HG02840 (cell line): ENCODE data around the gene HMGA1.
"Not testable (repeated sequence)": the region's sequence is repeated elsewhere in the genome, so short reads cannot be mapped to it uniquely, and the experiment has no call there.

ENCODE experiments used
- ATAC-seq: cut with Tn5 transposase; IDR thresholded peaks from one replicate; pipeline ENCODE4 v1.9.1; 2021; ENCODE audit warnings: mild to moderate bottlenecking, moderate library complexity, moderate number of reproducible peaks; ENCODE audit not compliant: unreplicated experiment, low FRiP score

The HMGA1 gene

GRCh38 chr6:34239500-34239825 lies 2.8 kb downstream of the HMGA1 start:
- no peak for ATAC-seq

GRCh38 chr6:34239893-34240292 lies 3.2 kb downstream of the HMGA1 start:
- ATAC-seq, result no peak

- ATAC-seq, result no peak
Measured at GRCh38 chr6:34240329-34241248, 3.9 kb downstream of the HMGA1 start.

DNA sequence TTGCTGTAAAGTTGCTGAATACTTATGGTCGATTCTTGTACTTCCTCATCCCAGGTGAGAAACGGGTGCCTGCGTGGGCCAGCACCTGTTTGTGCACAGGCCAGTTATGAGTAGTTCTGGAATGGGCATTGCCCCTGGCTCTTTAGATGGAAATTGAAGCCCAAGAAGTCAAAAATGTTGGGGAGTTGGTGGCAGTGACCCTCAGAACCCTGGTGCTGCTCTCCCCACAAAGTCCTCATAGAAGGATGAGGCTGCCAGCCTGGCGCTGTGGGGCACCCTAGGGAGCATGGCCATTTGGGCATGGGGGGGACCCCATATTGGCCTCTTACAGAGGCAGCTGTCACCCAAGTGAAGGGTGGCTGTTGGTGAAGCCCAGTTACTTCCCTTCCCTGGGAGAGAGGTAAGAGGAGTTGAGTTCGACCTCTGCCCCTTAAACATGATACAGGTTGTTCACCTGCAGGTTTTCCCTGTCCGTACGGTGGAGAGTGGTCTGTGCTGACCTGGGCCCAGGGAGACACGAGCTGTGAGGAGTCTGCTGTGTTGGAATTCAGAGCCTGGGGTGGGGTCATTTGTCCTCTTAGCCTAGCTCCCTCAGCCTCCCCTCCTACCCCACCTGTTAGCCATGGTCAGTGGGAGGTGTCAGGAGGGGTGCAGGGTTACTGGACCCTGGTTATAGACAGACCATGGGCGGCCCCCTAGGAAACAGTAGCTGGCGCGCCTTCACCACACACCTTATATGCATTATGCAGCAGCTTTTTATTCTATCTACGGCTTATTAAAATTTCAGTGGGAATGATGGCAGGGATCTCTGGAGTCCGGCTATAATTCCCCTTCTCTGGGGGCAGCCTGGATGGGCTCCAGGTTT lies 4.9 kb downstream of the HMGA1 start:
- no peak for ATAC-seq

GRCh38 chr6:34242252-34243130 lies 5.8 kb downstream of the HMGA1 start:
- no peak for ATAC-seq

DNA sequence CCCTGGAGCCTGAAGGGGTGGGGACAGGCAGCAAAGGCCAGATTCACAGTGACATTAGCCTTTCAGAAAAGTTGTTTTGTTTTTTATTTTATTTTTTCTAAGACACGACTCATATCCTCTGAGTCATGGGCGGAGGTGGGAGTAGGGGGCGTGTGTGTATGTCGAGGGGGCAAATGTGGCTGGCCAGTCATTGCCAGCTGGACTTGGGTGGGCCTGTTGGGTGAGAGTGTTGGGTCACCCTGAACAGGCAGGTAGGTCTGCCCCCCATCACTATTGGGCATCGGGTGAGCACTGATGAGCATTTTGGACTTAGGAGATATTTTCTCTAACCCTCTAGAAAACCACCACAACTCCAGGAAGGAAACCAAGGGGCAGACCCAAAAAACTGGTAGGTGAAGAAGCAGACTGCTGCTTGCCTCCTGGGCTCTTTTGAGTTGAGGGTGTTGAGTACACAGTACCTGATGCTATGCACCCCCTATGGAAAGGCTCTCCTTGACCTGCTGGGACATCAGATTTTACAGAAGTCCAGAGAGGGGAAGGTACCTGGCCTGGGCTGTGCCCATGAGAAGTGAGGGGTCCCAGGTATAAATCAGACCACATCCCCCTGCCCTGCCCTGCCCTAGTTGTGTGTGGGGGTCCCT lies 6.6 kb downstream of the HMGA1 start:
- no peak for ATAC-seq

DNA sequence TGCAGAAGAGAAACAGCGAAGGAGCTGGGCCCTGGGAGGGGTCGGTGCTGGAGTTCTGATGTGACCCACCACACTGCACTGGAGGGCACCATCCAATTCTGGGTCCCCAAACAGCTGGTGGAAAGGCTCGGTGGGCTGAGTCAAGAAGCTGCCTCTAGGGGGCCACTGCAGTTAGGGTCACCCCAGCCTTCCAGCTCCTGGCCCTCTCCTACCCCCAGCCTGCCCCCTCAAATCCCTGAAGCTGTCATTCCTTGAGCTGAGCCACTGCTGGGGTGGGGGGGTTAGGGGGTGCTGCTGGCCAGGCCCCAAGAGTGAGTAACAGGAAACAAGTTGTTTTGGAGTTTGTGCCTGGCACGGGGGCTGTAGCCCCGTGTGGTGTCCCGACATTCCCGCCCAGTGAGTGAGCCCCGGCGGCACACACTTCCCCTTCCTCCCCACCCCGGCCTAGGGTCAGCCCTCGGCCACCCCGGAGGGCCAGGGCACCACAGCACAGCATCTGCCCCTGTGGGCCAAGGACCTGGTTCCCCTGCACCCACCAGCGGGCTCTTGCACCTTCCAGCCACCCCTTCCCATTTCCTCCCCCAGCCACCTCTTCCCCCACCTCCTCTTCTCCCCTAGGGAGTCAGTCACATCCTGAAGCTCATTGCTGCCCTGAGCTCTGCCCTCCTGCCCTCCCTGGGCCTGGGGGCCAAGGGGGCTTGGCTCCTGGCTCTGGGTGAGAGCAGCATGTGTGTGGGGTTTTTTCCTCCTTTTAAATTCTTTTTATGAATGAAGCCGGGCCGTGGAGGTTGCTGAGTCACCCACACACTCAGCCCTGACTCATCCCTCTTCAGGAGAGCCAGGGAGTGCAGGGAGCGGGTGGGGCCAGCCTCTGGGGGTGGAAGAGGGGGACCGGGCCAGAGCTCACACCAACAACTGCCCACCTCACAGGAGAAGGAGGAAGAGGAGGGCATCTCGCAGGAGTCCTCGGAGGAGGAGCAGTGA lies 7.5 kb downstream of the HMGA1 start:
- no peak for ATAC-seq

GRCh38 chr6:34245032-34245760 lies 8.5 kb downstream of the HMGA1 start:
- ATAC-seq, result not testable (repeated sequence)

DNA sequence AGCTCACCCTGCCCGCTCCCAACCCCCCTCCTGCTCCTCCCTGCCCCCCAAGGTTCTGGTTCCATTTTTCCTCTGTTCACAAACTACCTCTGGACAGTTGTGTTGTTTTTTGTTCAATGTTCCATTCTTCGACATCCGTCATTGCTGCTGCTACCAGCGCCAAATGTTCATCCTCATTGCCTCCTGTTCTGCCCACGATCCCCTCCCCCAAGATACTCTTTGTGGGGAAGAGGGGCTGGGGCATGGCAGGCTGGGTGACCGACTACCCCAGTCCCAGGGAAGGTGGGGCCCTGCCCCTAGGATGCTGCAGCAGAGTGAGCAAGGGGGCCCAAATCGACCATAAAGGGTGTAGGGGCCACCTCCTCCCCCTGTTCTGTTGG lies 9.1 kb downstream of the HMGA1 start:
- ATAC-seq, result not testable (repeated sequence)

DNA sequence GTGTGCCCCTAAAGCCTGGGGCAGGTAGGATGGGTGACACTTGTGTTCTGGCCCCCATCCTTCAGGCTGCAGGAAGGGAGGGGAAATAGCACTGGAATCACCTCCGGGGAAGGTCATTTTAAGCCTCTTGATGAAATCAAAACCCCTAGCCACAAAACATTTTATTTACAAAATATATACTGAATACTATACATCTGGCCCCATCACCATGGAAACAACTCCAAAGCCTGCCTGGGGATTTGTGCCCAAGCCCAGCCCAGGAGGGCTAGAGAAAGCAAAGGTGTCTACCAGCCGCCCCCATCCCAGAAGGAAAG lies 9.5 kb downstream of the HMGA1 start:
- no peak for ATAC-seq

DNA sequence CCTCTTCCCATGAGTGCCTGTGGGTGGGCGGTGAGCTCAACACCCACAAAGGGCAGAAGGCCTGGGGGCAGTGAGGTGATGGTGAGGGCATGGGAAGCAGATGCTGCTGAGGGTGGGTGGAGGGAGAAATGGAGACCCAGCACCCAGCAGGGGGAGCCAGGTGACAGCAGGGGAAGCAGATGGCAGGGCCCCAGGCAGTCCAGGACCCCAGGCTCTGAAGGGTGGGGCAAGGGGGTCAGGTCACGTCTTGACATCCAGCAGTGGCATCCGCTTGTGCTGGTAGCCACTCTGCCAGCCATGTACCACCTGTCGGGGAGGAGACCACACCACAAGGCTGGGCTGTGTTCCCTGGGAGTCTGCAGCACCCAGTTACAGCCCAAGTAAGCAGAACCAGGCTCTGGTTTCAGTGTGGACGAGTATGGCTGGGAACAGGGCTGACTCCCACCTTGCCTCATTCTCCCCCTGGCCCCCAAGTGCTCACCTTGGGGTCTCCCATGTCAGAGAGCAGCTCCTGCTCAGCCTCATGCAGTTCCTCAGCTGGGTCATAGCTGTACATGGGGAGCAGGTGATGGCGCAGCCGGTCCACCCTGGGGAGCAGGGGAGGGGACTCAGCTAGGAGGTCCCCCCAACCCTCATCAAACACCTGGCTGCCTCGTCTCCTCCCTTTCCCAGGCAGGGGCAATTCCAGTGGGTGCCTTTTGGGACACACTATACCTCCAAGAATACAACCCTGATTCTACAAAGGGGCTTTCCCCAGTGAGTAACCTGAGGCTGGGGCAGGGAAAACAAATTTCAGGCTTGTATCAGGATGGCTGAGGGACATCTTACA lies 10.1 kb downstream of the HMGA1 start:
- no peak for ATAC-seq

GRCh38 chr6:34247481-34248197 lies 11.0 kb downstream of the HMGA1 start:
- no peak for ATAC-seq

DNA sequence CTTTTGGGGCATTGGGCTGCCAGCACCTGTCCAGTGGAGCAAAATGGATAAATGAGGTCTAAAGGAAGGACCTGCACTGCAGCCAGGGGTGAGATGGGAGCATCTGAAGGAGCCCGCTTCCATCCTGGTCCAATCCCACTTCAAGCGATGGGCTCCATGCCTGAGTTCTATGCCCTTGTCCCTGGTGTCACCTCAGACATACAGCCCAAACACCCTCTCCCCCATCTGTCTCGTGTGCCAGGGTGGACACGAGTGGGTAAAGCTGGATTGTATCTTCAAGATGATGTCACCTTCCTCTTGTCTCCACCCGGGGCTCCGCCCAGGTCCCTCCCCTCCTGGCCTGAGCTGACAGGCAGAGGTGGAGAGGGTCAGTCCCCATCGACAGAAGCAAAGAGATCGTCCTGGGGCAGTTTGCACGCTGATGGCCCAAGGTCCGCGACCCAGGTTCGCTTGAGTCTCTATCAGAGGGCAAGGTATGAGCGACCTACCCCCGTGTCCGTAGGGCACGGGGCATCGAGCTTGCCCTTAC lies 11.6 kb downstream of the HMGA1 start:
- ATAC-seq, result peak; percentile 3

DNA sequence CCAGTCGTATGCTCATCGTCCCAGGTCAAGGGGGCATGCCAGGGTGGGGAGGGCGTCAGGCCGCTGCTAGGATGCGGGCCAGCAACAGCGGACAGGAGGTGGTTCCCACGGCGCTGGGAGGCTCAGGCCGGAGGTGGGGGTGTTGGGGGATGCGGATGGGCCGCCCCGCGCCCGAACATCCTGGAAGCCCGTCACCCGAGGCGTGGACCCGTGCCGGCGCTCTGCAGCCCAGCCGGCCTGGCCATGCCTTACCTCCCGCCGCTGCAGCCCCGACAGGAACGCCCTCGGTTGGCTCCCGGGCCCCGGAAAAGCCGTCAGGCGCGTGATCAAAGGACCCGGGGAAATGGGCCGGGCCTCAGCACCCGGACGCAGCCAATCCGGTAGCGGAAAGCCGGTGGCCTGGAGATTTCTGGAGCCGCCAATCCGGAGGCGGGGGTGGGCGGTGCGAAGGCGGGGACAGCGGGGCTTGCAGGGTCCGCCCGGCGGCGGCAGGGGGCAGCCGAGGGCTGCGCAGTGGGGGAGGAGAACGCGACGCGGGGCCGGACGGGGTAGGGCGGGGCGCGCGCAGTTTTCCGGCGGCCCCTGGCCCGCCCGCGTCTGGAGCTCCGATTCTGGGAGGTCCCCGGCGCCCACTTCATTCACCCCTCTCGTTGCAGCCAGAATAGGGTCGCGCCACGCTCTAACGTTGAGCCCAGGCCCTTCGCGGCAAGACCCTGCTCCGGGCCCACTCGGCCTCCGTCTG lies 12.2 kb downstream of the HMGA1 start, which contains the start of gene SMIM29:
SMIM29 (minus strand) TSS at position 280 of the 742 bp plus-strand sequence. CDS start 1,215 bp downstream, outside the sequence.
- peak; percentile 81 for ATAC-seq

GRCh38 chr6:34249469-34250261 lies 13.0 kb downstream of the HMGA1 start:
- peak; percentile 28 for ATAC-seq
